Gastrocnemius medialis (tissue), 4 donors: ENCODE data around the gene SCLT1. TPM values are rescaled to one million over a fixed set of nuclear protein-coding genes. Genes with fewer than 3 reads are reported as not detected.

Source experiments
- ATAC-seq, 2 donors: fragments of 150-250 bp; one replicate each; pipeline ENCODE4 v1.9.1; 2016
- DNase-seq, 2 donors: peaks; one replicate each; pipeline ENCODE4 v3.0.0-alpha.2; 2019
- H3K27ac ChIP-seq, 4 donors: fragments of 200-600 bp; sonication (generic); 1 replicate in 1 of 4; 2 replicates in 3 of 4; pipeline ENCODE4 v1.5.1; 2016 to 2018; ENCODE audit warnings: mild to moderate bottlenecking in 2 of 4, moderate library complexity in 1 of 4
- H3K27me3 ChIP-seq, 3 donors: fragments of 200-600 bp; sonication (generic) in 2 of 3; 1 replicate in 1 of 3; 2 replicates in 2 of 3; pipeline versions ENCODE4 v1.5.1 to v1.6.0; 2016 to 2019; ENCODE audit warnings: mild to moderate bottlenecking in 1 of 3, moderate library complexity in 1 of 3
- H3K36me3 ChIP-seq, 2 donors: fragments of 200-600 bp; sonication (generic) in 1 of 2; one replicate each; pipeline ENCODE4 v1.5.1; 2017 to 2018
- H3K4me1 ChIP-seq, 2 donors: fragments of 200-600 bp; sonication (generic) in 1 of 2; one replicate each; pipeline ENCODE4 v1.5.1; 2016 to 2017; ENCODE audit warnings: mild to moderate bottlenecking in 2 of 2
- H3K4me3 ChIP-seq, 4 donors: fragments of 200-600 bp; sonication (generic) in 3 of 4; 1 replicate in 1 of 4; 2 replicates in 3 of 4; pipeline ENCODE4 v1.5.1; 2016 to 2019; ENCODE audit warnings: mild to moderate bottlenecking in 2 of 4
- H3K9me3 ChIP-seq, 3 donors: fragments of 200-600 bp; sonication (generic) in 2 of 3; 1 replicate in 1 of 3; 2 replicates in 2 of 3; pipeline ENCODE4 v1.5.1; 2016 to 2019
- CTCF ChIP-seq, 5 experiments: fragments of 450-650 bp in 3 of 5; fragments of 200-600 bp in 2 of 5; sonication (generic) in 2 of 5; IDR thresholded peaks in 4 of 5; conservative IDR thresholded peaks in 1 of 5; 1 replicate in 4 of 5; 2 replicates in 1 of 5; pipeline ENCODE4 v1.5.1; 2016 to 2019; ENCODE audit warnings: antibody characterized with exemption in 5 of 5, mild to moderate bottlenecking in 3 of 5, moderate library complexity in 3 of 5
- POLR2A ChIP-seq, 2 donors: fragments of 450-650 bp; IDR thresholded peaks; one replicate each; pipeline ENCODE4 v1.6.1; 2017; ENCODE audit warnings: antibody characterized with exemption in 2 of 2, mild to moderate bottlenecking in 2 of 2, moderate library complexity in 2 of 2
- in situ Hi-C, 4 donors: fragments of 200-750 bp; cut with MboI; loops; one replicate each; pipeline versions ENCODE4 v1.15.0 to v1.8.0; 2017; ENCODE audit warnings: low sequenced_read_pairs in 4 of 4
- intact Hi-C: fragments of 100-400 bp; cut with DNase I; formaldehyde crosslinking; loops from one replicate; pipeline ENCODE4 v1.15.1; 2023; ENCODE audit warnings: low total_unique reads
- total RNA-seq, 4 donors: library from RNA; depleted of rRNA; stranded (reverse); fragments of >200 nt; gene quantifications; one replicate each; pipeline versions ENCODE4 v1.1.0 to v1.2.3, GENCODE V29; 2016

SCLT1 gene
- total RNA-seq, 4 donors from 2014 or later = 1.0 to 4.1 (median 1.8) TPM

- no peaks in the 10 kb centered on the region for H3K4me1 ChIP-seq
- no peak for DNase-seq
- H3K9me3 ChIP-seq = no peaks in the 10 kb centered on the region
- no peak overlapping the region for H3K27ac ChIP-seq
- peaks cover 0 to 11% of the 10 kb centered on the region in 2 donors for H3K36me3 ChIP-seq
- TF ChIP-seq CTCF (IDR thresholded peaks at IDR 0.05 in 4 of 5, conservative IDR thresholded peaks at IDR 0.05 in 1 of 5) = no peak
- TF ChIP-seq POLR2A (IDR thresholded peaks at IDR 0.05) = no peak
- in situ Hi-C loops (no loop called here), intact Hi-C loops (no loop called here)
- ATAC-seq = no peak
- H3K4me3 ChIP-seq = no peak overlapping the region
- no peaks in the 10 kb centered on the region for H3K27me3 ChIP-seq
Measured at GRCh38 chr4:128946916-128947315, 146.4 kb downstream of the SCLT1 start.

- Histone ChIP-seq H3K4me1 (no peaks in the 10 kb centered on the region), H3K36me3 (peaks cover 0 to 11% of the 10 kb centered on the region in 2 donors), H3K4me3 (no peak overlapping the region), H3K27me3 (no peaks in the 10 kb centered on the region), H3K9me3 (no peaks in the 10 kb centered on the region), H3K27ac (no peak overlapping the region)
- in situ Hi-C loops (no loop called here), intact Hi-C loops (no loop called here)
- DNase-seq = no peak
- ATAC-seq = no peak
- TF ChIP-seq CTCF (IDR thresholded peaks at IDR 0.05 in 4 of 5, conservative IDR thresholded peaks at IDR 0.05 in 1 of 5) = no peak
- TF ChIP-seq POLR2A (IDR thresholded peaks at IDR 0.05) = no peak
Measured at GRCh38 chr4:128942607-128943006, 150.7 kb downstream of the SCLT1 start.

- no peak for DNase-seq
- Histone ChIP-seq H3K4me3 (no peak overlapping the region), H3K36me3 (peaks cover 0 to 11% of the 10 kb centered on the region in 2 donors), H3K27ac (no peak overlapping the region), H3K4me1 (no peaks in the 10 kb centered on the region), H3K9me3 (no peaks in the 10 kb centered on the region), H3K27me3 (no peaks in the 10 kb centered on the region)
- no peak for ATAC-seq
- intact Hi-C loops (loop anchor here (2.0 kb wide), 1 partner anchor 28 kb away; no protein-coding TSS in a partner anchor), in situ Hi-C loops (no loop called here)
- TF ChIP-seq POLR2A (IDR thresholded peaks at IDR 0.05) = no peak
- TF ChIP-seq CTCF (IDR thresholded peaks at IDR 0.05 in 4 of 5, conservative IDR thresholded peaks at IDR 0.05 in 1 of 5) = no peak
Measured at GRCh38 chr4:128940971-128941370, 152.4 kb downstream of the SCLT1 start.

- Histone ChIP-seq H3K27me3 (no peaks in the 10 kb centered on the region), H3K9me3 (no peaks in the 10 kb centered on the region), H3K36me3 (no peaks in the 10 kb centered on the region), H3K27ac (no peak overlapping the region), H3K4me3 (no peak overlapping the region), H3K4me1 (no peaks in the 10 kb centered on the region)
- in situ Hi-C loops (no loop called here), intact Hi-C loops (no loop called here)
- DNase-seq = no peak
- ATAC-seq = no peak
- no peak for TF ChIP-seq CTCF (IDR thresholded peaks at IDR 0.05 in 4 of 5, conservative IDR thresholded peaks at IDR 0.05 in 1 of 5)
- no peak for TF ChIP-seq POLR2A (IDR thresholded peaks at IDR 0.05)
Measured at GRCh38 chr4:128930051-128930450, 163.3 kb downstream of the SCLT1 start.

- Histone ChIP-seq H3K4me1 (no peaks in the 10 kb centered on the region), H3K36me3 (no peaks in the 10 kb centered on the region), H3K27ac (no peak overlapping the region), H3K4me3 (no peak overlapping the region), H3K9me3 (no peaks in the 10 kb centered on the region), H3K27me3 (no peaks in the 10 kb centered on the region)
- DNase-seq (no peak), ATAC-seq (no peak)
- in situ Hi-C loops (no loop called here), intact Hi-C loops (no loop called here)
- TF ChIP-seq CTCF (IDR thresholded peaks at IDR 0.05 in 4 of 5, conservative IDR thresholded peaks at IDR 0.05 in 1 of 5) (no peak), POLR2A (IDR thresholded peaks at IDR 0.05) (no peak)
Measured at GRCh38 chr4:128924951-128925350, 168.4 kb downstream of the SCLT1 start.
